Measurements from ENCODE around the gene CNTN5. TPM values are rescaled to one million over a fixed set of nuclear protein-coding genes. Genes with fewer than 3 reads are reported as not detected.

The CNTN5 gene
- total RNA-seq, 1 experiment from 2014 or later: not detected

DNA sequence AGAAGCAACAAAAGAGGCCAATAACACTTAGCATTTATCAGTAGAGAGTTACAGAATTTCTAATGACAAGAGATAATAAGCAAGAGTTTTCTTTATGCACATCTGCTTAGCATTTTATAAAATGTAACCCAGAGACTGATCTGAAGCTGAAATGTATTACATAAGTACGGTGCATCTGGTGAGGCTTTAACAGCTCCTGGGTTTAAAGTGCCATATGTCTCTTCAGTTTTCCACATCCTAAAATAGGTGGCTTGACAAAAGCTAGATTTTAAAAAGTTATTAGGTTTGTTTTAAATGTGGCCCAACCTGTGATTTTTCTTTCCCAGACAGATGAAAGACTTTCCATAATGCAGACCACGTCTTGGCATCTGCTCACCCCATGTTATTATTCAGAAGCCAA, 1045.7 kb downstream of the CNTN5 start:
- CTCF ChIA-PET: no interaction called here
- no peak overlapping the region for H3K27ac ChIP-seq (ENCODE audit: low read length)
- no peak overlapping the region for H3K9ac ChIP-seq (ENCODE audit: low read length)
- H3K36me3 ChIP-seq (ENCODE audit: low read depth, low read length): no peaks in the 10 kb centered on the region
- peaks cover 36% of the 10 kb centered on the region for H3K27me3 ChIP-seq (ENCODE audit: low read length)
- no peaks in the 10 kb centered on the region for H3F3A ChIP-seq (ENCODE audit: low read length, unreplicated experiment)
- no peak overlapping the region for H3K4me3 ChIP-seq (ENCODE audit: low read length)
- no peaks in the 10 kb centered on the region for H3K9me3 ChIP-seq (ENCODE audit: low read length)
- no peak overlapping the region for H3K4me2 ChIP-seq (ENCODE audit: low read length)
- POLR2A ChIA-PET (ENCODE audit: unreplicated experiment): no interaction called here
- ATAC-seq: no peak
- H3K79me2 ChIP-seq (ENCODE audit: low read length): no peaks in the 10 kb centered on the region
- no peak for DNase-seq
- no peaks in the 10 kb centered on the region for H4K20me1 ChIP-seq (ENCODE audit: low read length)
- no peak for TF ChIP-seq CTCF (conservative IDR thresholded peaks at IDR 0.05; ENCODE audit: low read depth, low read length)
- no peak for TF ChIP-seq EZH2 (IDR thresholded peaks at IDR 0.05; ENCODE audit: low read length, unreplicated experiment)
- no peak for TF ChIP-seq EZH2phosphoT487 (IDR thresholded peaks at IDR 0.05; ENCODE audit: borderline replicate concordance, low read length)
- H3K9me2 ChIP-seq (replicated peaks; ENCODE audit: low read length): no peaks in the 10 kb centered on the region
- H2AFZ ChIP-seq (ENCODE audit: low read length): no peak overlapping the region
- no peaks in the 10 kb centered on the region for H3K4me1 ChIP-seq (ENCODE audit: insufficient read depth, low read length)
- intact Hi-C loops (cut with micrococcal nuclease): no loop called here
- BruUV-seq (replicated peaks): no TSS peak

GRCh38 chr11:100068116-100068515, 1047.4 kb downstream of the CNTN5 start:
- DNase-seq (no peak), ATAC-seq (no peak)
- Histone ChIP-seq H3K4me2 (ENCODE audit: low read length) (no peak overlapping the region), H3K4me3 (ENCODE audit: low read length) (no peak overlapping the region), H3K79me2 (ENCODE audit: low read length) (no peaks in the 10 kb centered on the region), H3K4me1 (ENCODE audit: insufficient read depth, low read length) (no peaks in the 10 kb centered on the region), H3K36me3 (ENCODE audit: low read depth, low read length) (no peaks in the 10 kb centered on the region), H3K27me3 (ENCODE audit: low read length) (peaks cover 39% of the 10 kb centered on the region), H3K27ac (ENCODE audit: low read length) (no peak overlapping the region), H4K20me1 (ENCODE audit: low read length) (no peaks in the 10 kb centered on the region), H2AFZ (ENCODE audit: low read length) (no peak overlapping the region), H3K9me3 (ENCODE audit: low read length) (no peaks in the 10 kb centered on the region), H3K9ac (ENCODE audit: low read length) (no peak overlapping the region), H3F3A (ENCODE audit: low read length, unreplicated experiment) (no peaks in the 10 kb centered on the region), H3K9me2 (replicated peaks; ENCODE audit: low read length) (no peaks in the 10 kb centered on the region)
- TF ChIP-seq EZH2 (IDR thresholded peaks at IDR 0.05; ENCODE audit: low read length, unreplicated experiment) (no peak), CTCF (conservative IDR thresholded peaks at IDR 0.05; ENCODE audit: low read depth, low read length) (no peak), EZH2phosphoT487 (IDR thresholded peaks at IDR 0.05; ENCODE audit: borderline replicate concordance, low read length) (no peak)
- intact Hi-C loops (cut with micrococcal nuclease): no loop called here
- ChIA-PET CTCF (no interaction called here), POLR2A (ENCODE audit: unreplicated experiment) (no interaction called here)
- BruUV-seq (replicated peaks): no TSS peak

- DNase-seq: no peak
- POLR2A ChIA-PET (ENCODE audit: unreplicated experiment): no interaction called here
- H2AFZ ChIP-seq (ENCODE audit: low read length): no peak overlapping the region
- H3K27ac ChIP-seq (ENCODE audit: low read length): no peak overlapping the region
- H3K4me1 ChIP-seq (ENCODE audit: insufficient read depth, low read length): no peaks in the 10 kb centered on the region
- no peaks in the 10 kb centered on the region for H3K36me3 ChIP-seq (ENCODE audit: low read depth, low read length)
- no peak for ATAC-seq
- H3K79me2 ChIP-seq (ENCODE audit: low read length): no peaks in the 10 kb centered on the region
- H3K4me3 ChIP-seq (ENCODE audit: low read length): no peak overlapping the region
- no peaks in the 10 kb centered on the region for H3F3A ChIP-seq (ENCODE audit: low read length, unreplicated experiment)
- no TSS peak for BruUV-seq (replicated peaks)
- intact Hi-C loops (cut with micrococcal nuclease): no loop called here
- no peaks in the 10 kb centered on the region for H3K9me2 ChIP-seq (replicated peaks; ENCODE audit: low read length)
- H4K20me1 ChIP-seq (ENCODE audit: low read length): no peaks in the 10 kb centered on the region
- H3K4me2 ChIP-seq (ENCODE audit: low read length): no peak overlapping the region
- H3K9me3 ChIP-seq (ENCODE audit: low read length): no peaks in the 10 kb centered on the region
- CTCF ChIA-PET: no interaction called here
- H3K9ac ChIP-seq (ENCODE audit: low read length): no peak overlapping the region
- TF ChIP-seq EZH2 (IDR thresholded peaks at IDR 0.05; ENCODE audit: low read length, unreplicated experiment): no peak
- TF ChIP-seq EZH2phosphoT487 (IDR thresholded peaks at IDR 0.05; ENCODE audit: borderline replicate concordance, low read length): no peak
- no peak for TF ChIP-seq CTCF (conservative IDR thresholded peaks at IDR 0.05; ENCODE audit: low read depth, low read length)
- H3K27me3 ChIP-seq (ENCODE audit: low read length): peaks cover 39% of the 10 kb centered on the region
These were observed 1051.4 kb downstream of the CNTN5 start for GRCh38 chr11:100072131-100072530.
